HEK293 (cell line): Measurements from ENCODE around the gene DNAJB8.
A peak's percentile ranks its signal among the peaks of the same experiment; 100 is the strongest.

Experiments
- AEBP2 ChIP-seq: fragments of 450-650 bp; formaldehyde crosslinking; IDR thresholded peaks from 2 replicates; pipeline ENCODE4 v1.5.1; 2016; ENCODE audit warnings: missing biosample characterization, missing genetic modification characterization, borderline replicate concordance
- FEZF1 ChIP-seq: fragments of 450-650 bp; formaldehyde crosslinking; IDR thresholded peaks from 2 replicates; pipeline ENCODE4 v1.5.1; 2016; ENCODE audit warnings: missing biosample characterization, missing genetic modification characterization
- HOXD13 ChIP-seq: sonication (generic); formaldehyde crosslinking; IDR thresholded peaks from 2 replicates; pipeline ENCODE4 v1.8.0; 2022; ENCODE audit warnings: missing genetic modification reagents, borderline replicate concordance
- INSM2 ChIP-seq: fragments of 450-650 bp; formaldehyde crosslinking; IDR thresholded peaks from 2 replicates; pipeline ENCODE4 v1.5.1; 2016; ENCODE audit warnings: missing biosample characterization, missing genetic modification characterization
- KLF10 ChIP-seq: fragments of 450-650 bp; IDR thresholded peaks from 2 replicates; pipeline ENCODE4 v1.5.1; 2018; ENCODE audit warnings: missing biosample characterization, mild to moderate bottlenecking, missing genetic modification characterization
- KLF8 ChIP-seq: fragments of 450-650 bp; formaldehyde crosslinking; IDR thresholded peaks from 2 replicates; pipeline ENCODE4 v1.5.1; 2016; ENCODE audit warnings: missing biosample characterization, missing genetic modification characterization
- MEIS1 ChIP-seq: sonication (generic); formaldehyde crosslinking; IDR thresholded peaks from 2 replicates; pipeline ENCODE4 v1.8.1; 2022; ENCODE audit warnings: missing genetic modification reagents, mild to moderate bottlenecking, borderline replicate concordance
- OSR2 ChIP-seq: fragments of 450-650 bp; formaldehyde crosslinking; IDR thresholded peaks from 2 replicates; pipeline ENCODE4 v1.5.1; 2016; ENCODE audit warnings: missing biosample characterization, missing genetic modification characterization
- OVOL3 ChIP-seq: fragments of 450-650 bp; formaldehyde crosslinking; IDR thresholded peaks from 2 replicates; pipeline ENCODE4 v1.5.1; 2016; ENCODE audit warnings: missing biosample characterization, missing genetic modification characterization
- RBAK ChIP-seq: fragments of 450-650 bp; formaldehyde crosslinking; IDR thresholded peaks from 2 replicates; pipeline ENCODE4 v1.5.1; 2016; ENCODE audit warnings: missing biosample characterization, missing genetic modification characterization
- SP2 ChIP-seq: fragments of 450-650 bp; formaldehyde crosslinking; IDR thresholded peaks from 2 replicates; pipeline ENCODE4 v1.5.1; 2016; ENCODE audit warnings: missing biosample characterization, missing genetic modification characterization
- SP7 ChIP-seq: fragments of 450-650 bp; formaldehyde crosslinking; IDR thresholded peaks from 2 replicates; pipeline ENCODE4 v1.5.1; 2016; ENCODE audit warnings: missing biosample characterization, missing genetic modification characterization
- ZBTB1 ChIP-seq: fragments of 450-650 bp; formaldehyde crosslinking; IDR thresholded peaks from 2 replicates; pipeline ENCODE4 v1.5.1; 2016; ENCODE audit warnings: missing biosample characterization, missing genetic modification characterization
- ZBTB44 ChIP-seq: fragments of 450-650 bp; IDR thresholded peaks from 2 replicates; pipeline ENCODE4 v1.5.1; 2018; ENCODE audit warnings: missing biosample characterization, mild to moderate bottlenecking, missing genetic modification characterization
- ZEB2 ChIP-seq: fragments of 450-650 bp; formaldehyde crosslinking; IDR thresholded peaks from 2 replicates; pipeline ENCODE4 v1.5.1; 2016; ENCODE audit warnings: missing biosample characterization, missing genetic modification characterization
- ZFP41 ChIP-seq: fragments of 450-650 bp; formaldehyde crosslinking; IDR thresholded peaks from 2 replicates; pipeline ENCODE4 v1.5.1; 2016; ENCODE audit warnings: missing biosample characterization, missing genetic modification characterization, borderline replicate concordance
- ZIC2 ChIP-seq: fragments of 450-650 bp; formaldehyde crosslinking; IDR thresholded peaks from 2 replicates; pipeline ENCODE4 v1.5.1; 2016; ENCODE audit warnings: missing biosample characterization, missing genetic modification characterization
- ZNF10 ChIP-seq: fragments of 450-650 bp; formaldehyde crosslinking; IDR thresholded peaks from 2 replicates; pipeline ENCODE4 v1.5.1; 2017; ENCODE audit warnings: missing biosample characterization, missing genetic modification characterization
- ZNF112 ChIP-seq: fragments of 450-650 bp; formaldehyde crosslinking; IDR thresholded peaks from 2 replicates; pipeline ENCODE4 v1.5.0; 2017; ENCODE audit warnings: missing biosample characterization, missing genetic modification characterization
- ZNF132 ChIP-seq: fragments of 450-650 bp; formaldehyde crosslinking; IDR thresholded peaks from 2 replicates; pipeline ENCODE4 v1.5.1; 2017; ENCODE audit warnings: missing biosample characterization, missing genetic modification characterization, borderline replicate concordance
- ZNF155 ChIP-seq: fragments of 450-650 bp; formaldehyde crosslinking; IDR thresholded peaks from 2 replicates; pipeline ENCODE4 v1.5.1; 2016; ENCODE audit warnings: missing biosample characterization, missing genetic modification characterization
- ZNF335 ChIP-seq: fragments of 450-650 bp; formaldehyde crosslinking; conservative IDR thresholded peaks from 2 replicates; pipeline ENCODE4 v1.5.1; 2016; ENCODE audit warnings: missing biosample characterization, missing genetic modification characterization
- ZNF514 ChIP-seq: fragments of 450-650 bp; formaldehyde crosslinking; IDR thresholded peaks from 2 replicates; pipeline ENCODE4 v1.5.1; 2016; ENCODE audit warnings: missing biosample characterization, missing genetic modification characterization
- ZNF548 ChIP-seq: fragments of 450-650 bp; formaldehyde crosslinking; IDR thresholded peaks from 2 replicates; pipeline ENCODE4 v1.5.1; 2016; ENCODE audit warnings: missing biosample characterization, missing genetic modification characterization
- ZNF596 ChIP-seq: fragments of 450-650 bp; IDR thresholded peaks from 2 replicates; pipeline ENCODE4 v1.5.0; 2018; ENCODE audit warnings: missing biosample characterization, mild to moderate bottlenecking, missing genetic modification characterization, moderate library complexity
- ZNF624 ChIP-seq: fragments of 450-650 bp; formaldehyde crosslinking; IDR thresholded peaks from 2 replicates; pipeline ENCODE4 v1.5.1; 2017; ENCODE audit warnings: missing biosample characterization, missing genetic modification characterization
- ZNF658 ChIP-seq: fragments of 450-650 bp; formaldehyde crosslinking; IDR thresholded peaks from 2 replicates; pipeline ENCODE4; 2016; ENCODE audit warnings: missing biosample characterization, missing genetic modification characterization
- ZNF664 ChIP-seq: fragments of 450-650 bp; formaldehyde crosslinking; IDR thresholded peaks from 2 replicates; pipeline ENCODE4 v1.5.1; 2016; ENCODE audit warnings: missing biosample characterization, missing genetic modification characterization
- ZNF670 ChIP-seq: fragments of 450-650 bp; formaldehyde crosslinking; IDR thresholded peaks from 2 replicates; pipeline ENCODE4 v1.5.1; 2016; ENCODE audit warnings: missing biosample characterization, missing genetic modification characterization, low read depth
- ZNF701 ChIP-seq: fragments of 450-650 bp; formaldehyde crosslinking; IDR thresholded peaks from 2 replicates; pipeline ENCODE4 v1.5.1; 2016; ENCODE audit warnings: missing biosample characterization, missing genetic modification characterization
- ZNF768 ChIP-seq: fragments of 450-650 bp; formaldehyde crosslinking; IDR thresholded peaks from 2 replicates; pipeline ENCODE4 v1.5.1; 2018; ENCODE audit warnings: missing biosample characterization, mild to moderate bottlenecking, missing genetic modification characterization
- ZNF785 ChIP-seq: fragments of 450-650 bp; formaldehyde crosslinking; IDR thresholded peaks from 2 replicates; pipeline ENCODE4 v1.5.1; 2016; ENCODE audit warnings: missing biosample characterization, missing genetic modification characterization
- TF ChIP-seq, protein P1 (sequence below): fragments of 450-650 bp; formaldehyde crosslinking; IDR thresholded peaks from 2 replicates; pipeline ENCODE4 v1.5.1; 2016; ENCODE audit warnings: missing biosample characterization, missing genetic modification characterization
- TF ChIP-seq, protein P2 (sequence below): fragments of 450-650 bp; formaldehyde crosslinking; IDR thresholded peaks from 2 replicates; pipeline ENCODE4 v1.5.0; 2017; ENCODE audit warnings: missing biosample characterization, missing genetic modification characterization, borderline replicate concordance

DNAJB8 gene

DNA sequence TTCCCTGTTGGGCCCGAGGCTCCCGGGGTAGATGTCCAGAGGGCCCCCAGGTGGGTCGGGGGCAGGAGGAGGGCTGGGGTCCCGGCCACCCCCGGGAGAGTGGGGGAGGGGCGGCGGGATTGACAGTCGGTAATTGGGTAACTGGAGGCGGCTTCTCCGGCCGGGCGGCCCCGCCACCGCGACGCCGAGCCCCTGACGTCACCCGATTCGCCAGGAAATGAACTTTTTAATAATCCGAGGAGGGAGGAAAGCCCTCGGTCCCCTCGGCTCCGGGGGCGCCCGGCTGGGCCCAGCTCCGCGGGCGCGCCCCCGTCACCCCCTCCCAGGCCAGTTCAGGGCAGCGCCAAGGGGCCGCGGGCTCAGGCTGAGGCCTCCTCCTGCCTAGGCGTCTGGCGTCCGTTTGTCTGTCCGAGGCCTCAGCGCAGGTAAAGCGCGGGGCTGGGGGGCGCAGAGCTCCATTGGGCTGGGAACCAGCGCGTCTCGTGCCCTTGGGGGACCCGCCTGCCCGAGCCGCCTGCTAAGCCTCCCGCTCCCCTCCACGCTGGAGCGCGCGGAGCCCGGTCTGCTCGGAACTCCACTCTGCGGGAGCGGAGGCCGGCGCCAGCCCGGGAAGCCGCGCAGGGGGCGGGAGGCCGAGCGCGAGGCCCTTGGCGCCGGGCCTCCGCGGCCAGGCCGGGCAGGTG, 22.4 kb upstream of the DNAJB8 start (continued):
- TF ChIP-seq ZNF596 (tag by site-specific recombination) = no peak
- no peak for TF ChIP-seq ZBTB1 (tag by site-specific recombination)
- peak; percentile 55 for TF ChIP-seq SP2 (tag by site-specific recombination)
- TF ChIP-seq ZBTB44 = no peak
- TF ChIP-seq ZNF155 (tag by site-specific recombination) = no peak
- TF ChIP-seq ZNF768 (tag by site-specific recombination) = no peak
- TF ChIP-seq KLF10 (tag by site-specific recombination) = peak; percentile 17
- no peak for TF ChIP-seq ZNF785 (tag by site-specific recombination)
- TF ChIP-seq KLF8 (tag by site-specific recombination) = 0 out of 2 replicates have a peak, but pooled peaks have one; percentile 25
- TF ChIP-seq ZNF664 (tag by site-specific recombination) = no peak
- no peak for TF ChIP-seq ZIC2 (tag by site-specific recombination)
- no peak for TF ChIP-seq ZNF548 (tag by site-specific recombination)
- no peak for TF ChIP-seq HOXD13 (CRISPR knock-in tag)
- TF ChIP-seq ZFP41 (tag by site-specific recombination) = no peak
- no peak for TF ChIP-seq ZNF132 (tag by site-specific recombination)
- TF ChIP-seq, protein P1, sequence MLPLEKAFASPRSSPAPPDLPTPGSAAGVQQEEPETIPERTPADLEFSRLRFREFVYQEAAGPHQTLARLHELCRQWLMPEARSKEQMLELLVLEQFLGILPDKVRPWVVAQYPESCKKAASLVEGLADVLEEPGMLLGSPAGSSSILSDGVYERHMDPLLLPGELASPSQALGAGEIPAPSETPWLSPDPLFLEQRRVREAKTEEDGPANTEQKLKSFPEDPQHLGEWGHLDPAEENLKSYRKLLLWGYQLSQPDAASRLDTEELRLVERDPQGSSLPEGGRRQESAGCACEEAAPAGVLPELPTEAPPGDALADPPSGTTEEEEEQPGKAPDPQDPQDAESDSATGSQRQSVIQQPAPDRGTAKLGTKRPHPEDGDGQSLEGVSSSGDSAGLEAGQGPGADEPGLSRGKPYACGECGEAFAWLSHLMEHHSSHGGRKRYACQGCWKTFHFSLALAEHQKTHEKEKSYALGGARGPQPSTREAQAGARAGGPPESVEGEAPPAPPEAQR (tag by site-specific recombination) = no peak
- TF ChIP-seq SP7 (tag by site-specific recombination) = no peak; the same call in 1 of the 2 replicates
- no peak for TF ChIP-seq ZNF658 (tag by site-specific recombination)
- TF ChIP-seq OSR2 (tag by site-specific recombination) = no peak
- TF ChIP-seq FEZF1 = no peak
- TF ChIP-seq RBAK (tag by site-specific recombination) = no peak
- no peak for TF ChIP-seq ZNF624 (tag by site-specific recombination)
- TF ChIP-seq INSM2 (tag by site-specific recombination) = peak; percentile 53; the same call in 1 of the 2 replicates
- TF ChIP-seq, protein P2, sequence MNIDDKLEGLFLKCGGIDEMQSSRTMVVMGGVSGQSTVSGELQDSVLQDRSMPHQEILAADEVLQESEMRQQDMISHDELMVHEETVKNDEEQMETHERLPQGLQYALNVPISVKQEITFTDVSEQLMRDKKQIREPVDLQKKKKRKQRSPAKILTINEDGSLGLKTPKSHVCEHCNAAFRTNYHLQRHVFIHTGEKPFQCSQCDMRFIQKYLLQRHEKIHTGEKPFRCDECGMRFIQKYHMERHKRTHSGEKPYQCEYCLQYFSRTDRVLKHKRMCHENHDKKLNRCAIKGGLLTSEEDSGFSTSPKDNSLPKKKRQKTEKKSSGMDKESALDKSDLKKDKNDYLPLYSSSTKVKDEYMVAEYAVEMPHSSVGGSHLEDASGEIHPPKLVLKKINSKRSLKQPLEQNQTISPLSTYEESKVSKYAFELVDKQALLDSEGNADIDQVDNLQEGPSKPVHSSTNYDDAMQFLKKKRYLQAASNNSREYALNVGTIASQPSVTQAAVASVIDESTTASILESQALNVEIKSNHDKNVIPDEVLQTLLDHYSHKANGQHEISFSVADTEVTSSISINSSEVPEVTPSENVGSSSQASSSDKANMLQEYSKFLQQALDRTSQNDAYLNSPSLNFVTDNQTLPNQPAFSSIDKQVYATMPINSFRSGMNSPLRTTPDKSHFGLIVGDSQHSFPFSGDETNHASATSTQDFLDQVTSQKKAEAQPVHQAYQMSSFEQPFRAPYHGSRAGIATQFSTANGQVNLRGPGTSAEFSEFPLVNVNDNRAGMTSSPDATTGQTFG (tag by site-specific recombination) = no peak
- TF ChIP-seq MEIS1 (CRISPR knock-in tag) = no peak; the same call in 1 of the 2 replicates
- no peak for TF ChIP-seq ZNF514 (tag by site-specific recombination)
- no peak for TF ChIP-seq ZNF112
- TF ChIP-seq ZNF701 (tag by site-specific recombination) = no peak
- peak; percentile 81; the same call in 1 of the 2 replicates for TF ChIP-seq ZEB2 (tag by site-specific recombination)
- no peak for TF ChIP-seq ZNF10 (tag by site-specific recombination)
- no peak for TF ChIP-seq AEBP2 (tag by site-specific recombination)
- no peak for TF ChIP-seq OVOL3 (tag by site-specific recombination)
- TF ChIP-seq ZNF670 (tag by site-specific recombination) = no peak
- TF ChIP-seq ZNF335 (tag by site-specific recombination) = peak; percentile 57; the same call in 1 of the 2 replicates
